SK-N-SH (cell line): Measurements from ENCODE around the gene GALNT18. TPM values are rescaled to one million over a fixed set of nuclear protein-coding genes. Genes with fewer than 3 reads are reported as not detected.

Experiments used
- CTCF ChIA-PET: fragments of 300-600, 350-600 bp; formaldehyde crosslinking; extraction: SDS; loops from one replicate; lab custom pipeline; 2021; lab: Yijun Ruan, JAX
- POLR2A ChIA-PET: fragments of 350-600 bp; sonication (Branson Sonifier 250); formaldehyde crosslinking; extraction: SDS; loops from one replicate; lab custom pipeline; 2020; ENCODE audit warnings: antibody characterized with exemption, inconsistent platforms; lab: Yijun Ruan, JAX
- DNase-seq: peaks from one replicate; pipeline ENCODE4 v3.0.0; 2012
- H2AFZ ChIP-seq: fragments of 200-600 bp; sonication (generic); 2 replicates; pipeline ENCODE4 v1.8.1; 2016; ENCODE audit warnings: antibody characterized with exemption, mild to moderate bottlenecking, low read depth
- H3F3A ChIP-seq: fragments of 200-600 bp; sonication (generic); replicated peaks from 2 replicates; pipeline ENCODE3; 2016; ENCODE audit warnings: antibody characterized with exemption, mild to moderate bottlenecking; ENCODE audit not compliant: insufficient read depth
- H3K27ac ChIP-seq, 2 experiments: fragments of 200-500 bp in 1 of 2; fragments of 200-600 bp in 1 of 2; sonication (Bioruptor generic) in 1 of 2; sonication (generic), shearing (Covaris generic) in 1 of 2; 2 replicates each; pipeline versions ENCODE4 v1.5.1 to v1.6.1; 2014 to 2016; ENCODE audit warnings: low read depth in 2 of 2, inconsistent platforms in 1 of 2, low read length in 1 of 2, mild to moderate bottlenecking in 1 of 2, mixed read lengths in 1 of 2
- H3K27me3 ChIP-seq: fragments of 200-600 bp; sonication (generic), shearing (Covaris generic); 2 replicates; pipeline ENCODE4 v1.6.1; 2016; ENCODE audit warnings: mixed run types; ENCODE audit not compliant: insufficient read depth
- H3K36me3 ChIP-seq, 2 experiments: fragments of 200-500 bp in 1 of 2; fragments of 200-600 bp in 1 of 2; sonication (Bioruptor generic) in 1 of 2; sonication (generic) in 1 of 2; replicated peaks in 1 of 2; 2 replicates each; pipeline versions ENCODE3 to v1.5.1; 2014 to 2016; ENCODE audit warnings: low read length in 1 of 2, mild to moderate bottlenecking in 1 of 2; ENCODE audit not compliant: insufficient read depth in 2 of 2, control insufficient read depth in 1 of 2
- H3K4me1 ChIP-seq, 2 experiments: fragments of 200-500 bp in 1 of 2; fragments of 200-600 bp in 1 of 2; sonication (Bioruptor generic) in 1 of 2; sonication (generic), shearing (Covaris generic) in 1 of 2; 2 replicates each; pipeline versions ENCODE4 v1.5.1 to v1.6.1; 2014 to 2016; ENCODE audit warnings: low read depth in 1 of 2, low read length in 1 of 2, mixed run types in 1 of 2; ENCODE audit not compliant: insufficient read depth in 2 of 2, control insufficient read depth in 1 of 2
- H3K4me2 ChIP-seq: fragments of 200-600 bp; sonication (generic), shearing (Covaris generic); 2 replicates; pipeline ENCODE4 v1.6.1; 2017; ENCODE audit warnings: mixed run types
- H3K4me3 ChIP-seq, 2 experiments: fragments of 200-500 bp in 1 of 2; fragments of 200-600 bp in 1 of 2; sonication (Bioruptor generic) in 1 of 2; sonication (generic), shearing (Covaris generic) in 1 of 2; 2 replicates each; pipeline versions ENCODE4 v1.5.1 to v1.8.1; 2014 to 2016; ENCODE audit warnings: low read depth in 2 of 2, inconsistent platforms in 1 of 2, low read length in 1 of 2, mild to moderate bottlenecking in 1 of 2, mixed read lengths in 1 of 2, moderate library complexity in 1 of 2
- H3K79me2 ChIP-seq: fragments of 200-600 bp; sonication (generic); 2 replicates; pipeline ENCODE4 v1.8.1; 2017; ENCODE audit warnings: mild to moderate bottlenecking; ENCODE audit not compliant: insufficient read depth
- H3K9ac ChIP-seq: fragments of 200-600 bp; sonication (generic); 2 replicates; pipeline ENCODE4 v1.6.1; 2017; ENCODE audit warnings: mixed run types
- H3K9me2 ChIP-seq: fragments of 200-600 bp; sonication (generic); 2 replicates; pipeline ENCODE4 v1.6.1; 2017; ENCODE audit warnings: mixed run types
- H3K9me3 ChIP-seq: fragments of 200-600 bp; sonication (generic); 2 replicates; pipeline ENCODE4 v1.6.1; 2017; ENCODE audit warnings: mixed run types, mild to moderate bottlenecking, moderate library complexity
- H4K20me1 ChIP-seq: fragments of 200-600 bp; sonication (generic); 2 replicates; pipeline ENCODE4 v1.6.1; 2017; ENCODE audit warnings: mild to moderate bottlenecking, mixed run types; ENCODE audit not compliant: insufficient read depth
- CHD2 ChIP-seq: fragments of 150-350 bp; IDR thresholded peaks from 2 replicates; pipeline ENCODE4 v1.6.1; 2018; ENCODE audit warnings: low read length; ENCODE audit not compliant: partially characterized antibody
- EP300 ChIP-seq, 2 experiments: IDR thresholded peaks; 2 replicates each; pipeline versions ENCODE4 v1.4.0 to v1.6.1; 2012; ENCODE audit warnings: borderline replicate concordance in 1 of 2, low read depth in 1 of 2, low read length in 1 of 2
- FOXM1 ChIP-seq: IDR thresholded peaks from 2 replicates; pipeline ENCODE4 v1.4.0; 2012; ENCODE audit warnings: low read depth, mild to moderate bottlenecking
- JUND ChIP-seq: IDR thresholded peaks from 2 replicates; pipeline ENCODE4 v1.4.0; 2012
- MEF2A ChIP-seq: IDR thresholded peaks from 2 replicates; pipeline ENCODE4 v1.4.0; 2012; ENCODE audit warnings: low read depth, borderline replicate concordance
- MXI1 ChIP-seq: IDR thresholded peaks from 2 replicates; pipeline ENCODE4 v1.6.1; 2012; ENCODE audit warnings: mild to moderate bottlenecking, low read depth, low read length, improper control_type of control experiment
- NFIC ChIP-seq: IDR thresholded peaks from 2 replicates; pipeline ENCODE4 v1.4.0; 2012; ENCODE audit warnings: borderline replicate concordance
- RCOR1 ChIP-seq: fragments of 150-350 bp; IDR thresholded peaks from 2 replicates; pipeline ENCODE4 v1.6.1; 2017; ENCODE audit warnings: antibody characterized with exemption, low read length
- RXRA ChIP-seq: IDR thresholded peaks from 2 replicates; pipeline ENCODE4 v1.4.0; 2012; ENCODE audit warnings: low read depth, mild to moderate bottlenecking, borderline replicate concordance
- SIN3A ChIP-seq: IDR thresholded peaks from 2 replicates; pipeline ENCODE4 v1.6.1; 2012; ENCODE audit warnings: low read depth, mild to moderate bottlenecking, low read length, moderate library complexity, borderline replicate concordance
- SMC3 ChIP-seq: IDR thresholded peaks from 2 replicates; pipeline ENCODE4 v1.6.1; 2012; ENCODE audit warnings: low read depth, low read length, improper control_type of control experiment
- TAF1 ChIP-seq: IDR thresholded peaks from 2 replicates; pipeline ENCODE4 v1.6.1; 2012; ENCODE audit warnings: low read depth, mild to moderate bottlenecking, low read length, moderate library complexity, borderline replicate concordance
- TEAD4 ChIP-seq: IDR thresholded peaks from 2 replicates; pipeline ENCODE4 v1.4.0; 2012; ENCODE audit warnings: mild to moderate bottlenecking, borderline replicate concordance; ENCODE audit not compliant: insufficient read depth
- WGBS: methylation state at CpG from one replicate; pipeline ENCODE4 v1.1.6; 2017; ENCODE audit warnings: low lambda C conversion rate; 5-methylcytosine and 5-hydroxymethylcytosine counted together
- polyA plus RNA-seq, 3 experiments: library from polyadenylated mRNA; depleted of rRNA; stranded (reverse); fragments of >200 nt; gene quantifications; 2 replicates each; pipeline ENCODE4 v1.2.3, GENCODE V29; 2012
- TF ChIP-seq, protein P1 (sequence below): fragments of 150-350 bp; IDR thresholded peaks from 2 replicates; pipeline ENCODE4 v1.6.1; 2017; ENCODE audit warnings: antibody characterized with exemption, low read length, low read depth, borderline replicate concordance
- TF ChIP-seq, protein P2 (sequence below): fragments of 150-350 bp; IDR thresholded peaks from 2 replicates; pipeline ENCODE4 v1.6.1; 2016; ENCODE audit warnings: mild to moderate bottlenecking, low read depth, low read length
- TF ChIP-seq, protein P3 (sequence below): IDR thresholded peaks from 2 replicates; pipeline ENCODE4 v1.4.0; 2012; ENCODE audit warnings: low read depth, borderline replicate concordance

GALNT18 gene
- polyA plus RNA-seq, 1 of the 3 experiments (the other 2 are of a cell fraction) = 0.64 TPM

DNA sequence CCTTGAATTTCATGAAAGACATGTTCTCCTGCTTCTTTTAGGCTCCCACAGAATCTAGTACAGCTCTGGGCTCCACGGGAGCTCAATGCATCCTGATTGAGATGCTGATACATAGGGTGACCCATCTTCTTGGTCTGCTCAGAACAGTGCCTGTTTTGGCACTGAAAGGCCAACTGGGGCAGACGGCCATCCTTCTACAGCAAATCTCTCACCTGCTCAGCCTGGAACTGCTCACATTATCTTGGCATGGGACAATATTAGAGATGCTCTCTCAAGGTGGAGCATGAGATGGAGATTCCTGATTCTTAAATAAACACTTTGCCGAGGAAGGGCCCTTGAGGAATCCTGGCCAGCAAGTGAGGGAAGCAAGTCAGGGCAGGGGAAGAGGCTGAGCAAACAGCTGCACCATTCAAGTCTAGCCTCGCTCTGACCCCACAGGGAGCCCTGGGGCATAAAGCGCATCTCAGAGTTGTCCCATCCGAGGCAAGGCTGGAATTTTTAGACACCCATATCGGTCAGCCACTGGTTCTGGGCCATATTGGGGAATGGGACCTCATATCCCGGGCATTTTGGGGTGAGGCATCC, 210.3 kb downstream of the GALNT18 start:
- no peaks in the 10 kb centered on the region for H4K20me1 ChIP-seq
- DNase-seq = no peak
- H3K27me3 ChIP-seq = peaks cover 4% of the 10 kb centered on the region; the same call in 1 of the 2 replicates
- no peak overlapping the region for H3K4me3 ChIP-seq
- H2AFZ ChIP-seq = no peak overlapping the region
- H3K27ac ChIP-seq = no peak overlapping the region
- no peak overlapping the region for H3K4me2 ChIP-seq
- H3K4me1 ChIP-seq = peaks cover 0 to 53% of the 10 kb centered on the region in 2 experiments; a peak in 2 of 4 replicates
- no peaks in the 10 kb centered on the region for H3F3A ChIP-seq
- no peaks in the 10 kb centered on the region for H3K79me2 ChIP-seq
- ChIA-PET POLR2A (no interaction called here), CTCF (no interaction called here)
- H3K9ac ChIP-seq = no peak overlapping the region
- no peaks in the 10 kb centered on the region for H3K36me3 ChIP-seq
- H3K9me3 ChIP-seq = no peaks in the 10 kb centered on the region
- 44% methylated on average over 6 of the region's 8 CpGs for WGBS
- no peaks in the 10 kb centered on the region for H3K9me2 ChIP-seq
- no peak for TF ChIP-seq MEF2A
- TF ChIP-seq, protein P1, sequence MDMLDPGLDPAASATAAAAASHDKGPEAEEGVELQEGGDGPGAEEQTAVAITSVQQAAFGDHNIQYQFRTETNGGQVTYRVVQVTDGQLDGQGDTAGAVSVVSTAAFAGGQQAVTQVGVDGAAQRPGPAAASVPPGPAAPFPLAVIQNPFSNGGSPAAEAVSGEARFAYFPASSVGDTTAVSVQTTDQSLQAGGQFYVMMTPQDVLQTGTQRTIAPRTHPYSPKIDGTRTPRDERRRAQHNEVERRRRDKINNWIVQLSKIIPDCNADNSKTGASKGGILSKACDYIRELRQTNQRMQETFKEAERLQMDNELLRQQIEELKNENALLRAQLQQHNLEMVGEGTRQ = no peak
- no peak for TF ChIP-seq FOXM1
- no peak for TF ChIP-seq RCOR1
- TF ChIP-seq SIN3A = no peak
- no peak for TF ChIP-seq EP300 (IDR thresholded peaks at IDR 0.05; ENCODE audit: borderline replicate concordance in 1 of 2, low read depth in 1 of 2, low read length in 1 of 2)
- TF ChIP-seq RXRA = no peak
- TF ChIP-seq NFIC = no peak
- TF ChIP-seq TAF1 = no peak
- TF ChIP-seq, protein P2, sequence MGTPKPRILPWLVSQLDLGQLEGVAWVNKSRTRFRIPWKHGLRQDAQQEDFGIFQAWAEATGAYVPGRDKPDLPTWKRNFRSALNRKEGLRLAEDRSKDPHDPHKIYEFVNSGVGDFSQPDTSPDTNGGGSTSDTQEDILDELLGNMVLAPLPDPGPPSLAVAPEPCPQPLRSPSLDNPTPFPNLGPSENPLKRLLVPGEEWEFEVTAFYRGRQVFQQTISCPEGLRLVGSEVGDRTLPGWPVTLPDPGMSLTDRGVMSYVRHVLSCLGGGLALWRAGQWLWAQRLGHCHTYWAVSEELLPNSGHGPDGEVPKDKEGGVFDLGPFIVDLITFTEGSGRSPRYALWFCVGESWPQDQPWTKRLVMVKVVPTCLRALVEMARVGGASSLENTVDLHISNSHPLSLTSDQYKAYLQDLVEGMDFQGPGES = no peak
- no peak for TF ChIP-seq SMC3
- no peak for TF ChIP-seq MXI1
- TF ChIP-seq, protein P3, sequence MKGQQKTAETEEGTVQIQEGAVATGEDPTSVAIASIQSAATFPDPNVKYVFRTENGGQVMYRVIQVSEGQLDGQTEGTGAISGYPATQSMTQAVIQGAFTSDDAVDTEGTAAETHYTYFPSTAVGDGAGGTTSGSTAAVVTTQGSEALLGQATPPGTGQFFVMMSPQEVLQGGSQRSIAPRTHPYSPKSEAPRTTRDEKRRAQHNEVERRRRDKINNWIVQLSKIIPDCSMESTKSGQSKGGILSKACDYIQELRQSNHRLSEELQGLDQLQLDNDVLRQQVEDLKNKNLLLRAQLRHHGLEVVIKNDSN = no peak
- TF ChIP-seq TEAD4 = no peak
- TF ChIP-seq JUND = no peak
- TF ChIP-seq CHD2 = no peak
